Calu3 (cell line): ENCODE measurements around the gene CASP5. TPM values are rescaled to one million over a fixed set of nuclear protein-coding genes. Genes with fewer than 3 reads are reported as not detected.

Experiments used
- BruUV-seq: library from RNA; stranded (reverse); fragments of 400-500 nt; replicated peaks from 2 replicates; lab custom pipeline; 2021; lab: Mats Ljungman, UMichigan
- CTCF ChIA-PET: fragments of 300-600 bp; sonication (Branson Sonifier 250); formaldehyde crosslinking; loops from one replicate; lab custom pipeline; 2022; ENCODE audit warnings: antibody characterized with exemption; lab: Charles Lee
- DNase-seq: peaks from one replicate; pipeline ENCODE4 v3.0.0; 2022
- H3K27ac Mint-ChIP-seq: one replicate; pipeline ENCODE4 v1.8.0; 2022; ENCODE audit warnings: mixed read lengths; ENCODE audit not compliant: unreplicated experiment
- H3K27me3 Mint-ChIP-seq: one replicate; pipeline ENCODE4 v1.8.0; 2022; ENCODE audit warnings: mixed read lengths; ENCODE audit not compliant: unreplicated experiment
- H3K36me3 Mint-ChIP-seq: one replicate; pipeline ENCODE4 v1.8.0; 2022; ENCODE audit warnings: mild to moderate bottlenecking, moderate library complexity, mixed read lengths; ENCODE audit not compliant: insufficient read depth, unreplicated experiment
- H3K4me1 Mint-ChIP-seq: one replicate; pipeline ENCODE4 v1.8.0; 2022; ENCODE audit warnings: mild to moderate bottlenecking, low read depth, mixed read lengths; ENCODE audit not compliant: unreplicated experiment
- H3K4me3 Mint-ChIP-seq: one replicate; pipeline ENCODE4 v1.8.0; 2022; ENCODE audit warnings: mild to moderate bottlenecking, low read depth, moderate library complexity, mixed read lengths; ENCODE audit not compliant: unreplicated experiment
- H3K9me3 Mint-ChIP-seq: one replicate; pipeline ENCODE4 v1.8.0; 2022; ENCODE audit warnings: low read depth, mixed read lengths; ENCODE audit not compliant: unreplicated experiment
- CTCF ChIP-seq: fragments of 200-600 bp; IDR thresholded peaks from one replicate; pipeline ENCODE4 v1.8.0; 2022; ENCODE audit warnings: antibody characterized with exemption; ENCODE audit not compliant: unreplicated experiment
- intact Hi-C: fragments of 100-400 bp; cut with micrococcal nuclease; formaldehyde crosslinking; loops from one replicate; pipeline ENCODE4 v1.10.0; 2022; ENCODE audit not compliant: unreplicated experiment
- total RNA-seq: library from RNA; stranded (reverse); gene quantifications from 2 replicates; pipeline ENCODE4 v1.2.3, GENCODE V29; 2022

Gene CASP5
- total RNA-seq, 1 experiment from 2014 or later: not detected

GRCh38 chr11:104997288-104997687, 25.7 kb downstream of the CASP5 start:
- no TSS peak for BruUV-seq
- Mint-ChIP-seq H3K27ac (no peak overlapping the region), H3K9me3 (peaks cover 4% of the 10 kb centered on the region), H3K27me3 (no peaks in the 10 kb centered on the region), H3K4me3 (no peak overlapping the region), H3K4me1 (peaks cover 23% of the 10 kb centered on the region), H3K36me3 (peaks cover 5% of the 10 kb centered on the region)
- CTCF ChIA-PET: no interaction called here
- no peak for DNase-seq
- intact Hi-C loops: no loop called here
- TF ChIP-seq CTCF: no peak

GRCh38 chr11:104995001-104995408, 28.0 kb downstream of the CASP5 start:
- Mint-ChIP-seq H3K27me3 (no peaks in the 10 kb centered on the region), H3K9me3 (no peaks in the 10 kb centered on the region), H3K4me3 (no peak overlapping the region), H3K27ac (no peak overlapping the region), H3K4me1 (peaks cover 10% of the 10 kb centered on the region), H3K36me3 (no peaks in the 10 kb centered on the region)
- intact Hi-C loops: no loop called here
- TF ChIP-seq CTCF: no peak
- BruUV-seq: no TSS peak
- CTCF ChIA-PET: no interaction called here
- DNase-seq: no peak

GRCh38 chr11:104992781-104993180, 30.2 kb downstream of the CASP5 start:
- no TSS peak for BruUV-seq
- H3K9me3 Mint-ChIP-seq: no peaks in the 10 kb centered on the region
- intact Hi-C loops: no loop called here
- no peaks in the 10 kb centered on the region for H3K4me1 Mint-ChIP-seq
- H3K27ac Mint-ChIP-seq: no peak overlapping the region
- DNase-seq: no peak
- CTCF ChIA-PET: no interaction called here
- H3K4me3 Mint-ChIP-seq: no peak overlapping the region
- H3K27me3 Mint-ChIP-seq: no peaks in the 10 kb centered on the region
- H3K36me3 Mint-ChIP-seq: no peaks in the 10 kb centered on the region
- no peak for TF ChIP-seq CTCF

GRCh38 chr11:104991994-104992393, 31.0 kb downstream of the CASP5 start:
- DNase-seq: no peak
- intact Hi-C loops: no loop called here
- CTCF ChIA-PET: no interaction called here

More at GRCh38 chr11:104991994-104992393, 31.0 kb downstream of the CASP5 start:
- no peaks in the 10 kb centered on the region for H3K9me3 Mint-ChIP-seq
- no peaks in the 10 kb centered on the region for H3K27me3 Mint-ChIP-seq
- no peaks in the 10 kb centered on the region for H3K36me3 Mint-ChIP-seq
- H3K4me3 Mint-ChIP-seq: no peak overlapping the region
- TF ChIP-seq CTCF: no peak
- no peaks in the 10 kb centered on the region for H3K4me1 Mint-ChIP-seq
- H3K27ac Mint-ChIP-seq: no peak overlapping the region
- no TSS peak for BruUV-seq
